ENCODE measurements around the gene HINFP. TPM values are rescaled to one million over a fixed set of nuclear protein-coding genes. Genes with fewer than 3 reads are reported as not detected.

HINFP gene
- total and polyA plus RNA-seq, 9 of the 15 experiments (the other 6 are each of a cell fraction or from before 2014, with no cell fraction given) = 13.8 to 34.1 (median 22.5) TPM

GRCh38 chr11:119095066-119095880 is 26.1 kb upstream of the HINFP start (continued):
- peak; percentile 50; the same call in 1 of the 2 replicates for TF ChIP-seq ZBTB33 (CRISPR knock-in tag; IDR thresholded peaks at IDR 0.05)
- TF ChIP-seq IRF1 (CRISPR knock-in tag; IDR thresholded peaks at IDR 0.05; ENCODE audit: borderline replicate concordance) = no peak; the same call in 1 of the 2 replicates
- TF ChIP-seq ZNF445 (CRISPR knock-in tag; IDR thresholded peaks at IDR 0.05; ENCODE audit: low read depth) = no peak
- no peak for TF ChIP-seq ZC3H4 (CRISPR knock-in tag; IDR thresholded peaks at IDR 0.05; ENCODE audit: borderline replicate concordance)
- TF ChIP-seq SRF (CRISPR knock-in tag; IDR thresholded peaks at IDR 0.05) = peak in 1 of 2 experiments; percentile 9; a peak in 1 of 4 replicates
- TF ChIP-seq ZNF398 (CRISPR knock-in tag; IDR thresholded peaks at IDR 0.05) = no peak
- TF ChIP-seq BMI1 (IDR thresholded peaks at IDR 0.05; ENCODE audit: low read length) = no peak
- TF ChIP-seq NFE2L1 (tag; IDR thresholded peaks at IDR 0.05; ENCODE audit: borderline replicate concordance, low read depth) = no peak
- TF ChIP-seq ZNF24 (IDR thresholded peaks at IDR 0.05) = 0 out of 2 replicates have a peak, but pooled peaks have one; percentile 8
- TF ChIP-seq FUS (optimal IDR thresholded peaks at IDR 0.05; ENCODE audit: low read depth, low read length) = peak; percentile 91
- TF ChIP-seq E2F5 (CRISPR knock-in tag; IDR thresholded peaks at IDR 0.05) = peak; percentile 94
- peak; percentile 89 for TF ChIP-seq ZNF12 (CRISPR knock-in tag; IDR thresholded peaks at IDR 0.05)
- peak; percentile 98; the same call in 1 of the 2 replicates for TF ChIP-seq ZNF609 (CRISPR knock-in tag; IDR thresholded peaks at IDR 0.05; ENCODE audit: borderline replicate concordance)
- TF ChIP-seq PHF21A (IDR thresholded peaks at IDR 0.05; ENCODE audit: borderline replicate concordance, low read depth) = peak; percentile 91; the same call in 1 of the 2 replicates
